Neural progenitor cell (in vitro differentiated cells): ENCODE results near the gene TEDDM1. TPM values are rescaled to one million over a fixed set of nuclear protein-coding genes. Genes with fewer than 3 reads are reported as not detected.

ENCODE experiments used
- DNase-seq: peaks from one replicate; pipeline ENCODE4 v3.0.0-alpha.2; 2016; ENCODE audit warnings: low spot score
- H2AFZ ChIP-seq: fragments of 200-600 bp; sonication (generic); replicated peaks from 2 replicates; pipeline ENCODE4 v1.6.1; 2016; ENCODE audit warnings: antibody characterized with exemption
- H3F3A ChIP-seq: fragments of 200-600 bp; sonication (generic); 2 replicates; pipeline ENCODE4 v1.6.1; 2016; ENCODE audit warnings: antibody characterized with exemption, low read depth
- H3K27ac ChIP-seq: fragments of 200-600 bp; sonication (generic); 2 replicates; pipeline ENCODE4 v1.5.1; 2016; ENCODE audit warnings: mild to moderate bottlenecking
- H3K27me3 ChIP-seq: fragments of 200-600 bp; sonication (generic); 2 replicates; pipeline ENCODE4 v1.6.1; 2016; ENCODE audit warnings: mild to moderate bottlenecking, moderate library complexity
- H3K36me3 ChIP-seq: fragments of 200-600 bp; sonication (generic); 2 replicates; pipeline ENCODE4 v1.5.1; 2016
- H3K4me1 ChIP-seq: fragments of 200-600 bp; sonication (generic); 2 replicates; pipeline ENCODE4 v1.6.1; 2016; ENCODE audit warnings: mixed run types
- H3K4me2 ChIP-seq: fragments of 200-600 bp; sonication (generic); 2 replicates; pipeline ENCODE4 v1.6.1; 2016
- H3K4me3 ChIP-seq: fragments of 200-600 bp; sonication (generic); 2 replicates; pipeline ENCODE4 v1.5.1; 2016
- H3K79me2 ChIP-seq: fragments of 200-600 bp; sonication (generic); 2 replicates; pipeline ENCODE4 v1.6.1; 2016; ENCODE audit warnings: low read depth
- H3K9ac ChIP-seq: fragments of 200-600 bp; sonication (generic); 2 replicates; pipeline ENCODE4 v1.6.1; 2016
- H3K9me3 ChIP-seq: fragments of 200-600 bp; sonication (generic); 2 replicates; pipeline ENCODE4 v1.5.1; 2016; ENCODE audit warnings: low read depth
- H4K20me1 ChIP-seq: fragments of 200-600 bp; sonication (generic); 2 replicates; pipeline ENCODE4 v1.6.1; 2016; ENCODE audit warnings: low read depth
- H3K27ac Mint-ChIP-seq: 3 replicates; pipeline ENCODE4 v1.8.0; 2021; ENCODE audit warnings: mixed read lengths
- H3K27me3 Mint-ChIP-seq: 2 replicates; pipeline ENCODE4 v1.8.0; 2022; ENCODE audit warnings: low read depth, mild to moderate bottlenecking, inconsistent platforms, moderate library complexity, mixed read lengths; ENCODE audit not compliant: insufficient read depth
- H3K36me3 Mint-ChIP-seq: 3 replicates; pipeline ENCODE4 v1.8.0; 2021; ENCODE audit warnings: mixed read lengths
- H3K4me1 Mint-ChIP-seq: 3 replicates; pipeline ENCODE4 v1.8.0; 2021; ENCODE audit warnings: mixed read lengths
- H3K4me3 Mint-ChIP-seq: 3 replicates; pipeline ENCODE4 v1.8.0; 2021; ENCODE audit warnings: mild to moderate bottlenecking, moderate library complexity, mixed read lengths
- H3K9me3 Mint-ChIP-seq: 3 replicates; pipeline ENCODE4 v1.8.0; 2020; ENCODE audit warnings: mixed read lengths
- EZH2 ChIP-seq: fragments of 200-600 bp; sonication (generic); IDR thresholded peaks from 2 replicates; pipeline ENCODE4 v1.6.1; 2017; ENCODE audit warnings: antibody characterized with exemption, mild to moderate bottlenecking, moderate library complexity
- EZH2phosphoT487 ChIP-seq: fragments of 200-600 bp; sonication (generic); IDR thresholded peaks from 2 replicates; pipeline ENCODE4 v1.6.1; 2017; ENCODE audit warnings: antibody characterized with exemption
- total RNA-seq: library from RNA; depleted of rRNA; stranded (reverse); fragments of >200 nt; gene quantifications from 2 replicates; pipeline ENCODE4 v1.2.3, GENCODE V29; 2015; ENCODE audit warnings: low replicate concordance
- TF ChIP-seq, protein P1 (sequence below): fragments of 200-600 bp; sonication (generic); IDR thresholded peaks from 2 replicates; pipeline ENCODE4 v1.5.1; 2017; ENCODE audit warnings: antibody characterized with exemption, mild to moderate bottlenecking

TEDDM1 gene
- total RNA-seq, 1 donor from 2014 or later = not detected

DNA sequence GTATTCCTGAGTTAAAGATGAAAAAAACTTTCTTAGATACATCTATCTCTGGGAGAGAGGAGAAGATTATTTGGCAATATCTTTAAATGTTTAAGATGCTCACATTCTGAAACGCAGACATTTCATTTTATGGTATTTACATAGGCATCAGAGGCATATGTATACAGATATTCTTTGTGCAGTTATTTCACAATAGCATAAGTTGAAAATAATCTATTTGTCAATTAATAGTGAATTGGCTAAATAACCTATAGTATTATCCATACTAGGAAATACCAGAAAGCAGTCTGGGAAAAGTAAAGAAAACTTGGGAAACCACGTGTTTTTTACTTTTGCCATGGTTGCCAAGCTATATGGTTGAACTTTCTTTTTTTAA is 44.8 kb downstream of the TEDDM1 start:
- H2AFZ ChIP-seq = no peak overlapping the region
- H3K27me3 ChIP-seq = no peaks in the 10 kb centered on the region
- no peak overlapping the region for H3K4me3 Mint-ChIP-seq
- H3K36me3 ChIP-seq = no peaks in the 10 kb centered on the region
- H4K20me1 ChIP-seq = no peaks in the 10 kb centered on the region
- H3K27ac Mint-ChIP-seq = no peak overlapping the region
- peaks cover 8% of the 10 kb centered on the region for H3K27me3 Mint-ChIP-seq
- no peak overlapping the region for H3K27ac ChIP-seq
- no peak overlapping the region for H3K9ac ChIP-seq
- peaks cover 40% of the 10 kb centered on the region for H3K4me1 Mint-ChIP-seq
- no peaks in the 10 kb centered on the region for H3K36me3 Mint-ChIP-seq
- H3K4me3 ChIP-seq = no peak overlapping the region
- TF ChIP-seq, protein P1, sequence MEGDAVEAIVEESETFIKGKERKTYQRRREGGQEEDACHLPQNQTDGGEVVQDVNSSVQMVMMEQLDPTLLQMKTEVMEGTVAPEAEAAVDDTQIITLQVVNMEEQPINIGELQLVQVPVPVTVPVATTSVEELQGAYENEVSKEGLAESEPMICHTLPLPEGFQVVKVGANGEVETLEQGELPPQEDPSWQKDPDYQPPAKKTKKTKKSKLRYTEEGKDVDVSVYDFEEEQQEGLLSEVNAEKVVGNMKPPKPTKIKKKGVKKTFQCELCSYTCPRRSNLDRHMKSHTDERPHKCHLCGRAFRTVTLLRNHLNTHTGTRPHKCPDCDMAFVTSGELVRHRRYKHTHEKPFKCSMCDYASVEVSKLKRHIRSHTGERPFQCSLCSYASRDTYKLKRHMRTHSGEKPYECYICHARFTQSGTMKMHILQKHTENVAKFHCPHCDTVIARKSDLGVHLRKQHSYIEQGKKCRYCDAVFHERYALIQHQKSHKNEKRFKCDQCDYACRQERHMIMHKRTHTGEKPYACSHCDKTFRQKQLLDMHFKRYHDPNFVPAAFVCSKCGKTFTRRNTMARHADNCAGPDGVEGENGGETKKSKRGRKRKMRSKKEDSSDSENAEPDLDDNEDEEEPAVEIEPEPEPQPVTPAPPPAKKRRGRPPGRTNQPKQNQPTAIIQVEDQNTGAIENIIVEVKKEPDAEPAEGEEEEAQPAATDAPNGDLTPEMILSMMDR = no peak
- TF ChIP-seq EZH2 = no peak
- no peak for TF ChIP-seq EZH2phosphoT487
- H3K4me1 ChIP-seq = peaks cover 39% of the 10 kb centered on the region
- DNase-seq = no peak
- peaks cover 2% of the 10 kb centered on the region for H3K9me3 Mint-ChIP-seq
- H3F3A ChIP-seq = peaks cover 29% of the 10 kb centered on the region
- H3K9me3 ChIP-seq = no peaks in the 10 kb centered on the region
- H3K4me2 ChIP-seq = no peak overlapping the region
- H3K79me2 ChIP-seq = no peaks in the 10 kb centered on the region

DNA sequence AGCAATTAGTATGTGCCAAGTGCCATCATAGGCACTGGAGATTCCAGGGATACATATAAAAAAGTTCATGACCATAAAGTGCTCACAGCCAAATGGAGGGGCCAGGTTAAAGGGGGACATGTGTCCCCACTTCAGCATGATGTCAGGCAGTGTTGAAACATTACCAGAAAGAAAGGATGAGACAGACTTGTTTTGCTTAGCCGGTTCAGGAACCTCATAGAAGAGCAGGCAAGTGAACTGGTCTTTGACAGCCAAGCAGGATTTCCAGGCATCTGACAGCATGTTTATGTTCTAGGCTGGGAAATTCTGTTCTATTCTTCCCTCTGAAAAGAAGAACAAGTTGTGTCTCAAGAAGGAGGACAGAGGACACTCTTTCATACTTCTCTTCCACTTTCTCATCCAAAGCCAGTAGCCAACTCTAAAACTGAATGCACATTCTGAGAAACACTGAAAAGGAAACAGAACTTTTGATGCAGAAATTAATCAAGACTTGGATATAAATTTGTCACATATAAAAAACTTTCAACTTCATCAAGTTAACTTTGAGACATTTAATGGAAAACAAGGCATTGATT is 48.6 kb downstream of the TEDDM1 start:
- H3K4me1 ChIP-seq = peaks cover 16% of the 10 kb centered on the region
- H3K4me2 ChIP-seq = no peak overlapping the region
- no peaks in the 10 kb centered on the region for H3K9me3 ChIP-seq
- Mint-ChIP-seq H3K36me3 (no peaks in the 10 kb centered on the region), H3K9me3 (no peaks in the 10 kb centered on the region), H3K27ac (no peak overlapping the region), H3K4me1 (peaks cover 14% of the 10 kb centered on the region), H3K4me3 (no peak overlapping the region), H3K27me3 (peaks cover 5% of the 10 kb centered on the region)
- H3K9ac ChIP-seq = no peak overlapping the region
- no peaks in the 10 kb centered on the region for H3K36me3 ChIP-seq
- H3K27ac ChIP-seq = no peak overlapping the region
- H3K79me2 ChIP-seq = no peaks in the 10 kb centered on the region
- no peak for TF ChIP-seq EZH2
- no peak for TF ChIP-seq EZH2phosphoT487
- TF ChIP-seq, protein P1 = no peak
- no peak overlapping the region for H2AFZ ChIP-seq
- no peak overlapping the region for H3K4me3 ChIP-seq
- H3F3A ChIP-seq = peaks cover under 1% of the 10 kb centered on the region
- no peaks in the 10 kb centered on the region for H3K27me3 ChIP-seq
- DNase-seq = no peak
- no peaks in the 10 kb centered on the region for H4K20me1 ChIP-seq

DNA sequence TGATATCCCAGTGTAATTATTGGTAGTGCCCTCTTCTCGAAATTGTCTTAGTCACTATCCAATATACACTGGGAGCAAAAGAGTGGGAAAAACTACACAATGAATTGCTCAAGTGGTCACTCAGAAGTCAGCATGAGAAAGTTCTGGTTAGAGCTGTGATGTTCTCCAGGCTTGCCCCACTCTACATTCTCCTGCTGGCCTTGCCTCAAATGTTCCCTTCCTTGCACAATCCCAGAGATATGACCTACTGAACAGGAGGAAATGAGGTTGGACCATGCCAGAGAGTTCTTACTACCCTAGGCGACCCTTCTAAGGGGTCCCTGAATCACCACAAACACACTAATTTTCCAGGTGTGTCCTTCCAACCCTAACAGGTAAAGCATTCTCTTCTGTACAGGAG is 49.6 kb downstream of the TEDDM1 start:
- H3K4me1 ChIP-seq = peaks cover 11% of the 10 kb centered on the region

DNA sequence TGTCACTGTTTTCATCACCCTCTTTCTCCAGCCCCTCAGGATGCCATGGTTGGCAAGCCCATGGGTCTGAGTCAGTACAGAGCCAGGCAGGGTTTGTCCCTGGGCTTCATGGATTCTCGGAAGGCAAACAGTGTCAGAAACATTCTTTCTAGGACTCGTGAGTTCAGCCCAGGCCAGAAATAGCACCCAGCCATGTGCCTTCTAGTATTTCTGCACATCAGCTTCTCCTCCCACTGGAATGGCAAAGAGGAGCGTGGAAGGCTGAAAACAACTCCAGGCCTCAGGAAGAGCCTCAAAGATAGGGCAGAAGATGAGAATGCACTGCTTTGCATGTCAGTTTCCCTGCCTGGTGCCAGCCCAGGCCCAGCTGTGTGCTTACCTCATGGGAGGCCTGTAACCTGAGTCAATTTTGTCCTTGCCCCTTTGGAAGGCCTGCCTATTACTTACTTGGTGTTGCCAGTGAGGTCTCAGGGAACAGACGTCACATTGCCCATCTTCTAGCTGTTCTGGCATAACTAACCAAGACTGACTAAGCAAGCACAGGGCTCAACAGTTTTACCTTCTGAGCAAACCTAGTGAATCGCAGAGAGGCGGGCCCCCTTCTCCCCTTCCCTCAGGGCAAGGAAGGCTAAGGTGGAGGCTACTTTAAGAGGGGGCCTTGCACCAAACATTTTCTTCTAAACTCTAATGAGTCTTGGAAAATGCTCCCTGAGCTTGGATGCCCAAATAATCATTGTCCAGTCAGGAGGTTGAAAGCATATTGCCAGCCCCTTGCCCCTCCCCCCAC is 51.3 kb downstream of the TEDDM1 start:
- no peak overlapping the region for H3K9ac ChIP-seq
- TF ChIP-seq EZH2phosphoT487 (no peak), EZH2 (no peak)
- TF ChIP-seq, protein P1 = no peak
- Mint-ChIP-seq H3K27ac (no peak overlapping the region), H3K4me1 (peaks cover 7% of the 10 kb centered on the region), H3K4me3 (no peak overlapping the region), H3K36me3 (no peaks in the 10 kb centered on the region), H3K27me3 (peaks cover 5% of the 10 kb centered on the region), H3K9me3 (no peaks in the 10 kb centered on the region)
- no peak overlapping the region for H3K4me3 ChIP-seq
- no peaks in the 10 kb centered on the region for H3F3A ChIP-seq
- H2AFZ ChIP-seq = peak overlapping the region; percentile 87
- no peak overlapping the region for H3K27ac ChIP-seq
- DNase-seq = no peak
- no peaks in the 10 kb centered on the region for H3K9me3 ChIP-seq
- peaks cover 11% of the 10 kb centered on the region for H3K4me1 ChIP-seq
- no peaks in the 10 kb centered on the region for H3K27me3 ChIP-seq
- peak overlapping the region; percentile 8 for H3K4me2 ChIP-seq
- H3K79me2 ChIP-seq = no peaks in the 10 kb centered on the region
- no peaks in the 10 kb centered on the region for H4K20me1 ChIP-seq
- no peaks in the 10 kb centered on the region for H3K36me3 ChIP-seq

More for the DNA sequence above, 49.6 kb downstream of the TEDDM1 start:
- Histone ChIP-seq H3K9ac (no peak overlapping the region), H3K27me3 (no peaks in the 10 kb centered on the region), H4K20me1 (no peaks in the 10 kb centered on the region), H3K4me3 (no peak overlapping the region), H3K36me3 (no peaks in the 10 kb centered on the region), H3K9me3 (no peaks in the 10 kb centered on the region), H3K79me2 (no peaks in the 10 kb centered on the region), H3K27ac (no peak overlapping the region), H3K4me2 (no peak overlapping the region), H2AFZ (no peak overlapping the region), H3F3A (no peaks in the 10 kb centered on the region)
- no peaks in the 10 kb centered on the region for H3K9me3 Mint-ChIP-seq
- H3K27me3 Mint-ChIP-seq = peaks cover 6% of the 10 kb centered on the region
- no peak for TF ChIP-seq EZH2
- peaks cover 7% of the 10 kb centered on the region for H3K4me1 Mint-ChIP-seq
- DNase-seq = no peak
- H3K4me3 Mint-ChIP-seq = no peak overlapping the region
- H3K36me3 Mint-ChIP-seq = no peaks in the 10 kb centered on the region
- no peak overlapping the region for H3K27ac Mint-ChIP-seq
